KMS-11 (cell line): ENCODE data around the gene AP2B1.
"Not testable (repeated sequence)": the region's sequence is repeated elsewhere in the genome, so short reads cannot be mapped to it uniquely, and the experiment has no call there.

Experiments
- H2AFZ ChIP-seq: fragments of 200-600 bp; sonication (generic); 2 replicates; pipeline ENCODE4 v1.6.1; 2016; ENCODE audit warnings: antibody characterized with exemption, mixed run types, low read depth
- H3K27ac ChIP-seq: fragments of 200-600 bp; sonication (generic); 2 replicates; pipeline ENCODE4 v1.6.1; 2016; ENCODE audit warnings: mild to moderate bottlenecking, mixed run types
- H3K27me3 ChIP-seq: fragments of 200-600 bp; sonication (generic); 2 replicates; pipeline ENCODE4 v1.6.1; 2017; ENCODE audit warnings: mild to moderate bottlenecking, low read depth, mixed run types, moderate library complexity; ENCODE audit not compliant: insufficient read depth
- H3K36me3 ChIP-seq: fragments of 200-600 bp; sonication (generic); 2 replicates; pipeline ENCODE4 v1.6.1; 2017; ENCODE audit warnings: mild to moderate bottlenecking, mixed run types; ENCODE audit not compliant: insufficient read depth
- H3K4me1 ChIP-seq: fragments of 200-600 bp; sonication (generic); 2 replicates; pipeline ENCODE4 v1.6.1; 2016; ENCODE audit warnings: mild to moderate bottlenecking, low read depth, mixed run types; ENCODE audit not compliant: poor library complexity, severe bottlenecking
- H3K4me2 ChIP-seq: fragments of 200-600 bp; sonication (generic); 2 replicates; pipeline ENCODE4 v1.7.0; 2016; ENCODE audit warnings: mild to moderate bottlenecking, mixed run types
- H3K4me3 ChIP-seq: fragments of 200-600 bp; sonication (generic); IDR thresholded peaks from 2 replicates; pipeline ENCODE4 v1.6.1; 2017; ENCODE audit warnings: low read depth, low read length, mixed read lengths; ENCODE audit not compliant: insufficient read depth
- H3K79me2 ChIP-seq: fragments of 200-600 bp; sonication (generic); 2 replicates; pipeline ENCODE4 v1.6.1; 2016; ENCODE audit warnings: low read depth, mixed run types; ENCODE audit not compliant: insufficient read depth
- H3K9ac ChIP-seq: fragments of 200-600 bp; sonication (generic); 2 replicates; pipeline ENCODE4 v1.6.1; 2016; ENCODE audit warnings: mild to moderate bottlenecking, mixed run types
- H4K20me1 ChIP-seq: fragments of 200-600 bp; sonication (generic); 2 replicates; pipeline ENCODE4 v1.6.1; 2016; ENCODE audit warnings: mild to moderate bottlenecking, mixed run types; ENCODE audit not compliant: insufficient read depth
- CTCF ChIP-seq: fragments of 200-600 bp; sonication (generic); conservative IDR thresholded peaks from 2 replicates; pipeline ENCODE4 v1.6.1; 2017; ENCODE audit warnings: low read depth, mild to moderate bottlenecking, antibody characterized with exemption, low read length, moderate library complexity, mixed read lengths

AP2B1 gene

GRCh38 chr17:35749560-35750412, 162.7 kb downstream of the AP2B1 start:
- TF ChIP-seq CTCF: no peak
- Histone ChIP-seq H3K4me3 (no peak overlapping the region), H3K27ac (no peak overlapping the region), H3K4me2 (no peak overlapping the region), H3K36me3 (no peaks in the 10 kb centered on the region), H4K20me1 (no peaks in the 10 kb centered on the region), H3K9ac (no peak overlapping the region), H2AFZ (no peak overlapping the region), H3K79me2 (no peaks in the 10 kb centered on the region), H3K4me1 (no peaks in the 10 kb centered on the region), H3K27me3 (peaks cover 11% of the 10 kb centered on the region; the same call in 1 of the 2 replicates)

- H3K27ac ChIP-seq: no peak overlapping the region
- H3K36me3 ChIP-seq: no peaks in the 10 kb centered on the region
- H3K4me3 ChIP-seq: no peak overlapping the region
- no peak for TF ChIP-seq CTCF
- no peaks in the 10 kb centered on the region for H4K20me1 ChIP-seq
- H2AFZ ChIP-seq: no peak overlapping the region
- no peak overlapping the region for H3K9ac ChIP-seq
- no peaks in the 10 kb centered on the region for H3K79me2 ChIP-seq
- no peak overlapping the region for H3K4me2 ChIP-seq
- peaks cover 5% of the 10 kb centered on the region; the same call in 1 of the 2 replicates for H3K27me3 ChIP-seq
- H3K4me1 ChIP-seq: no peaks in the 10 kb centered on the region
Observed at GRCh38 chr17:35750526-35751395, 163.6 kb downstream of the AP2B1 start.

GRCh38 chr17:35751541-35751940, 164.4 kb downstream of the AP2B1 start:
- H3K4me3 ChIP-seq, H3K27me3 ChIP-seq, H3K79me2 ChIP-seq, H3K36me3 ChIP-seq, H3K4me2 ChIP-seq, H4K20me1 ChIP-seq, H3K9ac ChIP-seq, H3K4me1 ChIP-seq, H3K27ac ChIP-seq, H2AFZ ChIP-seq: not testable (repeated sequence)

GRCh38 chr17:35752471-35752870, 165.3 kb downstream of the AP2B1 start:
- no peak overlapping the region for H3K4me2 ChIP-seq
- H3K4me3 ChIP-seq: no peak overlapping the region

More at GRCh38 chr17:35752471-35752870, 165.3 kb downstream of the AP2B1 start:
- no peaks in the 10 kb centered on the region for H3K4me1 ChIP-seq
- no peaks in the 10 kb centered on the region; the same call in 1 of the 2 replicates for H3K27me3 ChIP-seq
- H2AFZ ChIP-seq: no peak overlapping the region
- no peaks in the 10 kb centered on the region for H3K36me3 ChIP-seq
- no peak for TF ChIP-seq CTCF
- no peaks in the 10 kb centered on the region for H3K79me2 ChIP-seq
- no peak overlapping the region for H3K9ac ChIP-seq
- no peak overlapping the region for H3K27ac ChIP-seq
- no peaks in the 10 kb centered on the region for H4K20me1 ChIP-seq
